ENCODE measurements around the gene FBLL1.

DNA sequence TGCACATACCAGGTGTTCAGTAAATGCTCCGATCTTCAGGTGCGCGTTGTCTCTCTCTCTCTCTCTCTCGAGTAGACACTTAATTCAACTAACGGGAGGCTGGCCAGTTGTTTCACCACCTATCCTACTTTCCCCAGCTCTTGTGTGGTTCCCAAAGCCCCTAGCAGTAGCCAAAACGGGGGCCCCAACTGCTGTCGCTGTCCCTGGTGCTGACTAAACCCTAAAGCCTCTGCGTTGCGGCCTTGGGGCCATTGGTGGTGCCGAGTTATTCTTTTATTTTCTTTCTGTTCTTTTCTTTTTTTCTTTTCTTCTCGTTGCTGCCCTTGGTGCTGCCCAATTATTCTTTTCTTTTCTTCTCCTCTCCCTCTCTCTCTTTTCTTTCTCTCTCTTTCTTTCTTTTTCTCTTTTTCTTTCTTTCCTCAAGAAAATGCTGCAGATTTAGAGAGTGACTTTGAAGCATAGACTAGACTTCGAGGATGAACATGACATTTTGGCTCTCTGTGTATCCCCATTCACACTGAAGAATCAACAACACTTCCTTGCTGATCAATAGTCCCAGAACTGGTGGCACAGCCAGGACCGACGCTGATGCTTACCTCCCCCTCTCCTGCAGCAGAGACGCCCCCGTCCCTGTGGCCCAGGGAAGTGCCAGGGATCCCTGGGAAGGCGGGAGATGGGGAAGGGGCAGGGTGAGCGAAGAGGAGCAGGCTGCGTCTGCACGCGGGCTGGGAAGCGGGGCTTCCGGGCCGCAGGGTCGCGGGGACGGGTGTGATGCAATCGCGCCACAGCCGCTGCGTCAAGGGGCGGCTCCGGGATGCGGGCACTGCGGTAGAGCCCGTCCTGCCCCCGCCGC lies at the start of gene FBLL1:
- TF ChIP-seq, protein P1, sequence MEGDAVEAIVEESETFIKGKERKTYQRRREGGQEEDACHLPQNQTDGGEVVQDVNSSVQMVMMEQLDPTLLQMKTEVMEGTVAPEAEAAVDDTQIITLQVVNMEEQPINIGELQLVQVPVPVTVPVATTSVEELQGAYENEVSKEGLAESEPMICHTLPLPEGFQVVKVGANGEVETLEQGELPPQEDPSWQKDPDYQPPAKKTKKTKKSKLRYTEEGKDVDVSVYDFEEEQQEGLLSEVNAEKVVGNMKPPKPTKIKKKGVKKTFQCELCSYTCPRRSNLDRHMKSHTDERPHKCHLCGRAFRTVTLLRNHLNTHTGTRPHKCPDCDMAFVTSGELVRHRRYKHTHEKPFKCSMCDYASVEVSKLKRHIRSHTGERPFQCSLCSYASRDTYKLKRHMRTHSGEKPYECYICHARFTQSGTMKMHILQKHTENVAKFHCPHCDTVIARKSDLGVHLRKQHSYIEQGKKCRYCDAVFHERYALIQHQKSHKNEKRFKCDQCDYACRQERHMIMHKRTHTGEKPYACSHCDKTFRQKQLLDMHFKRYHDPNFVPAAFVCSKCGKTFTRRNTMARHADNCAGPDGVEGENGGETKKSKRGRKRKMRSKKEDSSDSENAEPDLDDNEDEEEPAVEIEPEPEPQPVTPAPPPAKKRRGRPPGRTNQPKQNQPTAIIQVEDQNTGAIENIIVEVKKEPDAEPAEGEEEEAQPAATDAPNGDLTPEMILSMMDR (IDR thresholded peaks at IDR 0.05; ENCODE audit: low read length): no peak
- TF ChIP-seq EZH2 (IDR thresholded peaks at IDR 0.05; ENCODE audit: borderline replicate concordance, low read length): no peak
